Thyroid gland (tissue), 4 donors: Measurements from ENCODE around the gene ABCA2.

Experiments
- CTCF ChIP-seq, 6 experiments: fragments of 200-600 bp in 3 of 6; fragments of 450-650 bp in 3 of 6; sonication (generic) in 3 of 6; IDR thresholded peaks; one replicate each; pipeline ENCODE4 v1.5.1; 2016 to 2019; ENCODE audit warnings: antibody characterized with exemption in 6 of 6, mild to moderate bottlenecking in 2 of 6, inconsistent platforms in 1 of 6, moderate library complexity in 1 of 6
- POLR2A ChIP-seq, 2 donors: fragments of 450-650 bp; IDR thresholded peaks; one replicate each; pipeline ENCODE4 v1.6.1; 2017; ENCODE audit warnings: antibody characterized with exemption in 2 of 2, mild to moderate bottlenecking in 2 of 2, moderate library complexity in 1 of 2

GRCh38 chr9:136963341-136963740 is 64.7 kb downstream of the ABCA2 start:
- TF ChIP-seq POLR2A (IDR thresholded peaks at IDR 0.05) (no peak), CTCF (IDR thresholded peaks at IDR 0.05) (no peak)
